Muscle of leg (tissue), 11 donors: ENCODE measurements around the gene HSP90AB1. TPM values are rescaled to one million over a fixed set of nuclear protein-coding genes. Genes with fewer than 3 reads are reported as not detected.

Source experiments
- DNase-seq: peaks from one replicate; pipeline ENCODE4 v3.0.0; 2013
- H3K27ac ChIP-seq: one replicate; pipeline ENCODE4 v1.5.1; 2013; ENCODE audit warnings: mild to moderate bottlenecking, low read length, control low read depth
- H3K27me3 ChIP-seq: one replicate; pipeline ENCODE4 v1.6.1; 2013; ENCODE audit warnings: low read length; ENCODE audit not compliant: control insufficient read depth, insufficient read depth
- H3K36me3 ChIP-seq: one replicate; pipeline ENCODE4 v1.6.1; 2013; ENCODE audit warnings: low read length; ENCODE audit not compliant: control insufficient read depth, insufficient read depth
- H3K4me1 ChIP-seq: one replicate; pipeline ENCODE4 v1.6.1; 2013; ENCODE audit warnings: low read length; ENCODE audit not compliant: control insufficient read depth, insufficient read depth
- H3K4me3 ChIP-seq: one replicate; pipeline ENCODE4 v1.5.1; 2013; ENCODE audit warnings: low read length, control low read depth
- H3K9me3 ChIP-seq: replicated peaks from 2 replicates; pipeline ENCODE4 v1.6.1; 2013; ENCODE audit warnings: low read depth, low read length; ENCODE audit not compliant: control insufficient read depth
- WGBS: methylation state at CpG from one replicate; pipeline ENCODE4 v1.1.5; 2013; ENCODE audit warnings: missing lambda C conversion rate; ENCODE audit not compliant: insufficient coverage; 5-methylcytosine and 5-hydroxymethylcytosine counted together
- polyA plus RNA-seq, 8 donors: library from polyadenylated mRNA; unstranded; fragments of 120-200 nt; gene quantifications; one replicate each; pipeline versions ENCODE4 v1.2.1 to v1.2.3, GENCODE V29; 2013; ENCODE audit warnings: inconsistent platforms in 1 of 8, low replicate concordance in 1 of 8; ENCODE audit not compliant: insufficient read length in 8 of 8, insufficient read depth in 1 of 8
- total RNA-seq: library from RNA; stranded (reverse); fragments of 120-200 nt; gene quantifications from one replicate; pipeline ENCODE4 v1.2.4, GENCODE V29; 2013

The HSP90AB1 gene
- total and polyA plus RNA-seq, 9 donors, result 842 to 1,095 (median 1,010) TPM

GRCh38 chr6:44269178-44269920, 22.4 kb downstream of the HSP90AB1 start:
- no peaks in the 10 kb centered on the region for H3K36me3 ChIP-seq
- H3K27me3 ChIP-seq, result peaks cover 58% of the 10 kb centered on the region
- no peak overlapping the region for H3K4me3 ChIP-seq

GRCh38 chr6:44269921-44270525, 23.1 kb downstream of the HSP90AB1 start, which contains the start of gene TMEM151B:
Gene TMEM151B (plus strand): TSS chr6:44270450. CDS start chr6:44270743, 293 bp downstream.
- no peaks in the 10 kb centered on the region for H3K9me3 ChIP-seq
- 13% methylated on average over 11 of the region's 29 CpGs for WGBS
- DNase-seq, result no peak
- peaks cover under 1% of the 10 kb centered on the region for H3K4me1 ChIP-seq
- no peak within 1 kb of the TSS for H3K27ac ChIP-seq
- H3K36me3 ChIP-seq, result no peaks in the 10 kb centered on the region
- no peak within 1 kb of the TSS for H3K4me3 ChIP-seq
- peaks cover 63% of the 10 kb centered on the region for H3K27me3 ChIP-seq

More at GRCh38 chr6:44269178-44269920, 22.4 kb downstream of the HSP90AB1 start:
- no CpG with 5 or more reads among the region's 1 CpG for WGBS
- Histone ChIP-seq H3K9me3 (no peaks in the 10 kb centered on the region), H3K4me1 (peaks cover 7% of the 10 kb centered on the region), H3K27ac (no peak overlapping the region)
- DNase-seq, result no peak

GRCh38 chr6:44270526-44271405, 23.9 kb downstream of the HSP90AB1 start:
- WGBS, result under 1% methylated on average over 64 of the region's 90 CpGs
- no peak for DNase-seq

GRCh38 chr6:44271406-44271723, 24.5 kb downstream of the HSP90AB1 start:
- H3K9me3 ChIP-seq, result no peaks in the 10 kb centered on the region
- H3K36me3 ChIP-seq, result no peaks in the 10 kb centered on the region
- no peak overlapping the region for H3K27ac ChIP-seq
- no peak overlapping the region for H3K4me3 ChIP-seq
- peaks cover 72% of the 10 kb centered on the region for H3K27me3 ChIP-seq
- no peak for DNase-seq
- 73% methylated on average over 4 of the region's 6 CpGs for WGBS
- peaks cover 5% of the 10 kb centered on the region for H3K4me1 ChIP-seq

More at GRCh38 chr6:44270526-44271405, 23.9 kb downstream of the HSP90AB1 start:
- H3K9me3 ChIP-seq, result no peaks in the 10 kb centered on the region
- H3K36me3 ChIP-seq, result no peaks in the 10 kb centered on the region
- no peak overlapping the region for H3K27ac ChIP-seq
- peaks cover 2% of the 10 kb centered on the region for H3K4me1 ChIP-seq
- peaks cover 70% of the 10 kb centered on the region for H3K27me3 ChIP-seq
- no peak overlapping the region for H3K4me3 ChIP-seq

GRCh38 chr6:44271914-44272313, 25.0 kb downstream of the HSP90AB1 start:
- H3K4me1 ChIP-seq, result peaks cover 8% of the 10 kb centered on the region
- no CpG with 5 or more reads among the region's 3 CpGs for WGBS
- H3K27me3 ChIP-seq, result peaks cover 75% of the 10 kb centered on the region
- H3K27ac ChIP-seq, result no peak overlapping the region
- H3K4me3 ChIP-seq, result no peak overlapping the region
- H3K36me3 ChIP-seq, result no peaks in the 10 kb centered on the region
- no peak for DNase-seq
- no peaks in the 10 kb centered on the region for H3K9me3 ChIP-seq

GRCh38 chr6:44272529-44272928, 25.6 kb downstream of the HSP90AB1 start:
- no peak overlapping the region for H3K27ac ChIP-seq
- 71% methylated on average over 3 of the region's 3 CpGs for WGBS
- no peak for DNase-seq
- peaks cover 9% of the 10 kb centered on the region for H3K4me1 ChIP-seq
- H3K4me3 ChIP-seq, result no peak overlapping the region
- H3K27me3 ChIP-seq, result peaks cover 81% of the 10 kb centered on the region
- no peaks in the 10 kb centered on the region for H3K9me3 ChIP-seq
- no peaks in the 10 kb centered on the region for H3K36me3 ChIP-seq

GRCh38 chr6:44272999-44273566, 26.2 kb downstream of the HSP90AB1 start:
- no peaks in the 10 kb centered on the region for H3K9me3 ChIP-seq
- WGBS, result 90% methylated on average over 17 of the region's 23 CpGs
- peaks cover 85% of the 10 kb centered on the region for H3K27me3 ChIP-seq
- H3K4me1 ChIP-seq, result peaks cover 9% of the 10 kb centered on the region
- no peak overlapping the region for H3K27ac ChIP-seq
- DNase-seq, result no peak
- H3K4me3 ChIP-seq, result no peak overlapping the region
- H3K36me3 ChIP-seq, result no peaks in the 10 kb centered on the region

- no CpG with 5 or more reads among the region's 1 CpG for WGBS
- DNase-seq, result no peak
Observed at GRCh38 chr6:44273617-44274016, 26.7 kb downstream of the HSP90AB1 start.

GRCh38 chr6:44275271-44275748, 28.4 kb downstream of the HSP90AB1 start:
- no peaks in the 10 kb centered on the region for H3K9me3 ChIP-seq
- DNase-seq, result no peak
- 80% methylated on average over 59 of the region's 59 CpGs for WGBS
- peaks cover 80% of the 10 kb centered on the region for H3K27me3 ChIP-seq
- peaks cover 9% of the 10 kb centered on the region for H3K4me1 ChIP-seq
- H3K27ac ChIP-seq, result no peak overlapping the region
- no peak overlapping the region for H3K4me3 ChIP-seq
- H3K36me3 ChIP-seq, result no peaks in the 10 kb centered on the region

More at GRCh38 chr6:44273617-44274016, 26.7 kb downstream of the HSP90AB1 start:
- no peaks in the 10 kb centered on the region for H3K9me3 ChIP-seq
- peaks cover 9% of the 10 kb centered on the region for H3K4me1 ChIP-seq
- H3K27me3 ChIP-seq, result peaks cover 83% of the 10 kb centered on the region
- no peaks in the 10 kb centered on the region for H3K36me3 ChIP-seq
- no peak overlapping the region for H3K27ac ChIP-seq
- H3K4me3 ChIP-seq, result no peak overlapping the region
